Heart left ventricle (tissue), 16 donors: Measurements from ENCODE around the gene PELO. TPM values are rescaled to one million over a fixed set of nuclear protein-coding genes. Genes with fewer than 3 reads are reported as not detected.
"Not testable (repeated sequence)": the region's sequence is repeated elsewhere in the genome, so short reads cannot be mapped to it uniquely, and the experiment has no call there.

ENCODE experiments used
- ATAC-seq, 4 donors: fragments of 200-7000 bp; cut with Tn5 transposase; one replicate each; pipeline ENCODE4 v1.9.1; 2020 to 2022; ENCODE audit warnings: moderate library complexity in 4 of 4, mild to moderate bottlenecking in 3 of 4, moderate number of reproducible peaks in 1 of 4
- DNase-seq, 5 donors: peaks; one replicate each; pipeline ENCODE4 v3.0.0-alpha.2; 2020
- H3K27ac ChIP-seq, 12 donors: fragments of 200-600 bp; sonication (generic) in 4 of 12; one replicate each; pipeline versions ENCODE4 v1.5.0 to v1.8.0; 2016 to 2022; ENCODE audit warnings: mild to moderate bottlenecking in 2 of 12
- H3K27me3 ChIP-seq, 9 donors: fragments of 200-600 bp; sonication (generic) in 2 of 9; one replicate each; pipeline versions ENCODE4 v1.5.1 to v1.8.0; 2016 to 2022; ENCODE audit warnings: mild to moderate bottlenecking in 3 of 9
- H3K36me3 ChIP-seq, 9 donors: fragments of 200-600 bp; sonication (generic) in 2 of 9; one replicate each; pipeline versions ENCODE4 v1.5.0 to v1.8.0; 2018 to 2022; ENCODE audit warnings: mild to moderate bottlenecking in 2 of 9
- H3K4me1 ChIP-seq, 12 donors: fragments of 200-600 bp; sonication (generic) in 4 of 12; one replicate each; pipeline versions ENCODE4 v1.5.0 to v1.8.0; 2016 to 2022; ENCODE audit warnings: mild to moderate bottlenecking in 3 of 12
- H3K4me3 ChIP-seq, 12 donors: fragments of 200-600 bp; sonication (generic) in 4 of 12; one replicate each; pipeline versions ENCODE4 v1.5.0 to v1.8.0; 2017 to 2022; ENCODE audit warnings: mild to moderate bottlenecking in 9 of 12, moderate library complexity in 4 of 12
- H3K9me3 ChIP-seq, 12 donors: fragments of 200-600 bp; sonication (generic) in 4 of 12; one replicate each; pipeline versions ENCODE4 v1.5.0 to v1.8.0; 2016 to 2022; ENCODE audit warnings: mild to moderate bottlenecking in 1 of 12
- CTCF ChIP-seq, 12 donors: fragments of 200-600 bp; sonication (generic) in 4 of 12; IDR thresholded peaks; one replicate each; pipeline versions ENCODE4 v1.5.0 to v1.8.0; 2018 to 2022; ENCODE audit warnings: antibody characterized with exemption in 12 of 12, mild to moderate bottlenecking in 5 of 12
- POLR2A ChIP-seq, 2 donors: fragments of 450-650 bp; IDR thresholded peaks; one replicate each; pipeline ENCODE4 v1.6.1; 2017; ENCODE audit warnings: antibody characterized with exemption in 2 of 2, mild to moderate bottlenecking in 2 of 2, moderate library complexity in 2 of 2
- WGBS, 4 donors: extraction: QIAGEN DNeasy Blood & Tissue Kit in 2 of 4; methylation state at CpG; one replicate each; pipeline versions ENCODE4 v1.1.5 to v1.1.7; 2013 to 2018; 5-methylcytosine and 5-hydroxymethylcytosine counted together
- intact Hi-C, 10 donors: fragments of 100-400 bp; cut with DNase I; formaldehyde crosslinking; loops; one replicate each; pipeline versions ENCODE4 v1.11.1 to v1.14.2; 2022
- polyA plus RNA-seq, 2 donors: library from polyadenylated mRNA; stranded (reverse); fragments of 200-250 nt; gene quantifications; one replicate each; pipeline ENCODE4 v1.2.3, GENCODE V29; 2013
- total RNA-seq, 9 donors: library from RNA; depleted of rRNA in 2 of 9; stranded (reverse); fragments of >200 nt in 2 of 9; fragmentation: NEBNext Ultra II Directional in 3 of 9; extraction: Animal tissue kit (Norgen Biotek cat#: 25700) in 3 of 9; gene quantifications; one replicate each; pipeline versions ENCODE4 v1.1.0 to v1.2.4, GENCODE V29; 2016 to 2023
- donor health status: ischemic (EF 13 %, LVEDD 7.1; RV severe dilation, severe dysfunction).
- donor health status: healthy with polysubstance abuse.
- donor health status: DM: no; HTN: yes; CAD: no.
- donor health status: DM: no; HTN: no; CAD: no.
- donor health status: ischemic (EF 25% LVEDD 6.9; RV normal size, moderate dysfunction).
- donor health status: ischemic (EF 25% LVEDD 5.7; RV mildly dilated, moderate dysfunction).
- donor health status: healthy.
- donor health status: DM: yes; HTN: yes; CAD: no.
- donor health status: ischemic (EF 35%, LVEDD 5.7; RV mildly dilated, moderate dysfunction).
- donor health status: nonischemic (EF 11% LVEDD 7.7; RV severe dilation, severe dysfunction).
- donor health status: DM: yes; HTN: yes; CAD: no.
- donor health status: PGD.
- donor health status: ischemic (EF 29% LVEDD 5.4; RV normal size, mild dysfunction).
- donor health status: nonischemic (EF 23%, LVEDD 6.1; RV moderate dilation, normal function).

The PELO gene
- total and polyA plus RNA-seq, 11 donors = 4.3 to 28.4 (median 16.8) TPM

DNA sequence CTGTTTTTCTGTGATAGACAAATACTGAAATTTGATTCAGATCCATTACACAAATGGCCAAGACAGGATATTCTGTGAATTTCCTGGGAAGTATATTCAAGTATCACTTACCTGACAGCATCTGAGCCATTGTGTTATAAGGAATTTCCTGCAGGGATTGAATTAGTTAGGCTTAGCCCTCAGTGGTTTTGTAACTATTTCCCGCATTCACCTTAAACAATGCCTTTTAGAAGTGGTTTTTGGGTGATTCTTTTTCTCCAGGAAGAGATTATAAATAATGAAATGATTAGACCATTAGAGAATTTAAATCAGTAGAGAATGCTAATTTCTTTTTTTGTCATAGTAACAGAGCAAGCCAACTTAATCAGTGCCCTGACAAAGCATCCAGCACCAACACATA, 30.6 kb downstream of the PELO start:
- DNase-seq (no peak), ATAC-seq (no peak)
- TF ChIP-seq CTCF (IDR thresholded peaks at IDR 0.05) = no peak
- no peak for TF ChIP-seq POLR2A (IDR thresholded peaks at IDR 0.05)
- intact Hi-C loops = no loop called here
- H3K9me3 ChIP-seq = no peaks in the 10 kb centered on the region
- H3K4me1 ChIP-seq = peaks cover 7 to 63% (median 33%) of the 10 kb centered on the region in 12 donors
- 61 to 83% (median 78%) methylated on average over 1 of the region's 1 CpG for WGBS, 4 donors
- H3K4me3 ChIP-seq = no peak overlapping the region
- peak overlapping the region in 4 of 12 donors; percentile 10 to 30 (median 15) for H3K27ac ChIP-seq
- no peaks in the 10 kb centered on the region for H3K36me3 ChIP-seq
- H3K27me3 ChIP-seq = no peaks in the 10 kb centered on the region

- DNase-seq, H3K9me3 ChIP-seq, intact Hi-C loops, H3K4me3 ChIP-seq, H3K27me3 ChIP-seq, ATAC-seq, H3K36me3 ChIP-seq: not testable (repeated sequence)
- peak overlapping the region in 3 of 12 donors; percentile 10 to 19 (median 11) for H3K27ac ChIP-seq
- H3K4me1 ChIP-seq = peaks cover 7 to 61% (median 31%) of the 10 kb centered on the region in 12 donors
- WGBS, 4 donors = 73 to 84% (median 78%) methylated on average over 3 of the region's 3 CpGs
Observed at GRCh38 chr5:52818807-52819206, 31.1 kb downstream of the PELO start.

DNA sequence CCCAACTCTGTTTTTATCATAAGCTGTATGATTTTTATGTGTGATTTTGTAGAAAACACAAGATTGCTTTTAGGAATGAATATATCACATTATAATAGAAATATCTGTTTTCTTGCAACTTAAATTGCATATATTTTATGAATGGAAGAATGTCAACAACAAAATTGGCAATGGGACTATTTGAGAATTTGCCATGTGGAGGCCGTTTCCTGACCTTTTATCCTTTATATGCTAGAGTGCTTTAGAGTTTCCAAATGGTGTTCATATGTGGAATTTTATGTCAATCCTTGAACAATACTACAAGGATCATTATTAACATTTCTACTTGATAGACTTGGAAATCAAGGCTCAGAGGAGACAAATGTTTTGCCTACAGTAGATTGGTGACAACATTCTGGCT, 34.2 kb downstream of the PELO start:
- WGBS, 4 donors = 37 to 51% (median 47%) methylated on average over 1 of the region's 1 CpG
- H3K4me1 ChIP-seq = peaks cover 3 to 40% (median 18%) of the 10 kb centered on the region in 12 donors
- TF ChIP-seq POLR2A (IDR thresholded peaks at IDR 0.05) (no peak), CTCF (IDR thresholded peaks at IDR 0.05) (no peak)
- no peak overlapping the region for H3K4me3 ChIP-seq
- H3K27me3 ChIP-seq = no peaks in the 10 kb centered on the region
- no peak for ATAC-seq
- DNase-seq = no peak
- no peaks in the 10 kb centered on the region for H3K9me3 ChIP-seq
- peaks cover 0 to 3% (median 0%) of the 10 kb centered on the region in 9 donors for H3K36me3 ChIP-seq
- H3K27ac ChIP-seq = peak overlapping the region in 9 of 12 donors; percentile 3 to 53 (median 44)
- intact Hi-C loops = no loop called here

DNA sequence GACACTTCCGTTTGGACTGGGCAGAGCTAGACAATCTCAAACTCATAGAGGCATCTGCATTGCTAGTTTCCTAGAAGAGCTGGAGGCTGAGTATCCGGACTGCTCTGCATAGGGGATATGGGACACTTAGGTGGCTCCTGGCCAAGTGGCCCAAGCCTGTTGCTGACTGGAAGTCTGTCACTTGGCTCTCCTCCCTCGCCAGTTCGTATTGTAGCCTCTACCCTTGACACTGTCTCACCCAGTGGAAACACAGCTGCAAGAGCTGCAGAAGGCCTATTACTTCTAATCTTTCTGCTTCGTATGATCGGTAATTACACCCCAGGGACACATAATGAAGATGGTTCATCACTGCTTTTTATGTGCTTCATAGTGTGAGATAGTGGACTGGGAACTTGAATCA, 34.7 kb downstream of the PELO start:
- H3K36me3 ChIP-seq = peaks cover 0 to 3% (median 0%) of the 10 kb centered on the region in 9 donors
- peaks cover 3 to 37% (median 18%) of the 10 kb centered on the region in 12 donors for H3K4me1 ChIP-seq
- 9 to 36% (median 17%) methylated on average over 6 of the region's 6 CpGs for WGBS, 4 donors
- TF ChIP-seq POLR2A (IDR thresholded peaks at IDR 0.05) = no peak
- no peak for TF ChIP-seq CTCF (IDR thresholded peaks at IDR 0.05)
- DNase-seq = peak; percentile 84 to 92 (median 87)
- peak; percentile 92 to 99 (median 97) for ATAC-seq
- H3K4me3 ChIP-seq = no peak overlapping the region
- intact Hi-C loops = no loop called here
- H3K9me3 ChIP-seq = peaks cover 0 to 1% (median 0%) of the 10 kb centered on the region in 12 donors
- no peaks in the 10 kb centered on the region for H3K27me3 ChIP-seq
- peak overlapping the region in 9 of 12 donors; percentile 3 to 53 (median 46) for H3K27ac ChIP-seq

- WGBS, 4 donors = 95 to 100% (median 99%) methylated on average over 1 of the region's 1 CpG
- TF ChIP-seq POLR2A (IDR thresholded peaks at IDR 0.05) (no peak), CTCF (IDR thresholded peaks at IDR 0.05) (no peak)
- Histone ChIP-seq H3K4me3 (no peak overlapping the region), H3K36me3 (peaks cover 0 to 3% (median 0%) of the 10 kb centered on the region in 9 donors), H3K4me1 (peaks cover 3 to 25% (median 14%) of the 10 kb centered on the region in 12 donors), H3K27me3 (no peaks in the 10 kb centered on the region), H3K9me3 (peaks cover 0 to 11% (median 0%) of the 10 kb centered on the region in 12 donors), H3K27ac (peak overlapping the region in 1 of 12 donors; percentile 49)
- ATAC-seq = no peak
- intact Hi-C loops = loop anchor here in 1 of 10 donors (5.0 kb wide), 1 partner anchor 37 kb away; no protein-coding TSS in a partner anchor
- DNase-seq = no peak
Observed at GRCh38 chr5:52824827-52825226, 37.1 kb downstream of the PELO start.
